ENCODE results near the gene SOX5. TPM values are rescaled to one million over a fixed set of nuclear protein-coding genes. Genes with fewer than 3 reads are reported as not detected.

SOX5 gene
- total and polyA plus RNA-seq, 2 of the 8 experiments (the other 6 are each of a cell fraction or from before 2014, with no cell fraction given), result 2.2 to 2.6 TPM

DNA sequence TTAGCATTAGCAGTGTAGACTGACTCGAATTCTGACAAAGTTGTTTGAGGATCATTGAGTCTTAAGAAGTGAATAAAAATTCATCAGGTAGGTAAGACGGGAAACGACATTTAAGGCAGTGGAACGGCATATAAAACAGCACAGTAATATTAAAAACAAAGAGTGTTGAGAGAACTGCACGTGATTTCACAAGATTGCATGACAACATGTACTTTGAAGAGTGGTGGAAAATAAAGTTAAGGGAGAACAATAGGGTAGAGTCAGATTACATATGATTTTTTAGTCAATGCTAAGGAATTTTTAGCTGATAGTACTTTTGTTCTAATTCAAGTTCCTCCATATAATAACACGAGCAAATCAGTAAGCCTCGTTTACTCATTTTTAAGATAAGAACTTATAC is 115.4 kb downstream of the SOX5 start:
- peaks cover 0 to 7% (median 0%) of the 10 kb centered on the region in 4 experiments; a peak in 1 of 7 replicates for H3K4me1 ChIP-seq (replicated peaks in 1 of 4; ENCODE audit: control insufficient read depth in 3 of 4, insufficient read depth in 4 of 4, low read length in 3 of 4)
- H2BK12ac ChIP-seq (ENCODE audit: low read depth, low read length), result no peak overlapping the region
- ChIA-PET POLR2A (ENCODE audit: partially characterized antibody) (no interaction called here), CTCF (ENCODE audit: partially characterized antibody) (interaction anchor here (1.0 kb wide), 1 partner anchor 16 kb away, joined by 3 read pairs; no protein-coding TSS in a partner anchor)
- no peak overlapping the region for H3K23ac ChIP-seq (ENCODE audit: insufficient read length)
- TF ChIP-seq CBX5 (IDR thresholded peaks at IDR 0.05; ENCODE audit: low read depth, low read length), result no peak
- FAIRE-seq (no peak), DNase-seq (ENCODE audit: low read depth in 1 of 2, low spot score in 2 of 2) (no peak)
- H3K56ac ChIP-seq (replicated peaks; ENCODE audit: insufficient read length, low read depth, low read length), result no peak overlapping the region
- no peak overlapping the region for H3K4ac ChIP-seq (replicated peaks; ENCODE audit: insufficient read length, low read depth, low read length)
- no peaks in the 10 kb centered on the region for H3K79me2 ChIP-seq (ENCODE audit: control insufficient read depth in 1 of 2, insufficient read depth in 2 of 2, low read length in 2 of 2)
- H4K91ac ChIP-seq (replicated peaks; ENCODE audit: insufficient read length, low read length), result no peak overlapping the region
- no peaks in the 10 kb centered on the region for H4K20me1 ChIP-seq (replicated peaks in 1 of 2; ENCODE audit: control insufficient read depth in 1 of 2, insufficient read depth in 2 of 2, low read length in 2 of 2)
- no peak overlapping the region for H3K18ac ChIP-seq (ENCODE audit: extremely low read depth, low read length)
- H3K23me2 ChIP-seq (ENCODE audit: low read depth, low read length), result no peaks in the 10 kb centered on the region; the same call in 1 of the 2 replicates
- H3K14ac ChIP-seq (ENCODE audit: insufficient read length), result no peak overlapping the region
- no peak overlapping the region for H2BK120ac ChIP-seq (replicated peaks; ENCODE audit: low read depth, low read length)
- WGBS, 2 experiments (ENCODE audit: extremely low coverage in 1 of 2, insufficient coverage in 1 of 2, insufficient read length in 1 of 2, insufficient replicate concordance in 2 of 2, low coverage in 1 of 2, low lambda C conversion rate in 2 of 2, missing lambda C conversion rate in 1 of 2), result 87% methylated on average over 7 of the region's 7 CpGs; no CpG with 5 or more reads in 1 of the 2 experiments
- H2AK5ac ChIP-seq (ENCODE audit: low read depth, low read length), result no peak overlapping the region
- H3K79me1 ChIP-seq (ENCODE audit: low read depth, low read length), result no peaks in the 10 kb centered on the region
- no peak overlapping the region for H3K9ac ChIP-seq (replicated peaks in 1 of 4; ENCODE audit: extremely low read depth in 1 of 4, low read depth in 3 of 4, low read length in 3 of 4)
- no peak overlapping the region for H3K4me3 ChIP-seq (ENCODE audit: extremely low read depth in 1 of 4, insufficient read depth in 2 of 4, low read depth in 3 of 4, low read length in 4 of 4)
- no peak overlapping the region for H2BK15ac ChIP-seq (ENCODE audit: low read length)
- no peaks in the 10 kb centered on the region for H3K9me3 ChIP-seq (ENCODE audit: insufficient read depth in 2 of 2, low read depth in 1 of 2, low read length in 1 of 2)
- no peak overlapping the region for H2BK5ac ChIP-seq (ENCODE audit: low read depth, low read length)
- H3K27me3 ChIP-seq (replicated peaks in 1 of 4; ENCODE audit: control insufficient read depth in 3 of 4, extremely low read depth in 1 of 4, insufficient read depth in 3 of 4, low read length in 3 of 4), result no peaks in the 10 kb centered on the region
- no peak overlapping the region for H3K4me2 ChIP-seq (ENCODE audit: insufficient read depth in 1 of 2, low read depth in 2 of 2, low read length in 2 of 2)
- no peak overlapping the region for H4K5ac ChIP-seq (ENCODE audit: insufficient read length, low read depth, low read length)
- no peak overlapping the region for H2BK20ac ChIP-seq (ENCODE audit: low read length)
- no peak overlapping the region for H3K27ac ChIP-seq (ENCODE audit: low read depth, low read length)
- no peak overlapping the region for H2AFZ ChIP-seq (ENCODE audit: low read length)
- H4K8ac ChIP-seq (ENCODE audit: extremely low read depth, insufficient read depth, low read length), result no peak overlapping the region
- no peaks in the 10 kb centered on the region for H3K36me3 ChIP-seq (ENCODE audit: control insufficient read depth in 2 of 4, insufficient read depth in 4 of 4, low read length in 3 of 4)
